T-helper 1 cell treated with Interleukin-12 subunit alpha and Interleukin-12 subunit beta and Interleukin-4 antibody, amounts not matched to agents 30 μg/mL and 1 μg/mL, for 36 hours (primary cell): ENCODE results near the gene RETREG3.
"Not testable (repeated sequence)": the region's sequence is repeated elsewhere in the genome, so short reads cannot be mapped to it uniquely, and the experiment has no call there.

Experiments used
- H3K27ac Mint-ChIP-seq: one replicate; pipeline ENCODE4 v1.8.0; 2021; ENCODE audit warnings: mild to moderate bottlenecking, mixed read lengths
- H3K27me3 Mint-ChIP-seq: one replicate; pipeline ENCODE4 v1.8.0; 2021; ENCODE audit warnings: low read depth, mixed read lengths
- H3K36me3 Mint-ChIP-seq: one replicate; pipeline ENCODE4 v1.8.0; 2021; ENCODE audit warnings: low read depth, mixed read lengths
- H3K4me1 Mint-ChIP-seq: one replicate; pipeline ENCODE4 v1.8.0; 2021; ENCODE audit warnings: low read depth, mixed read lengths
- H3K4me3 Mint-ChIP-seq: one replicate; pipeline ENCODE4 v1.8.0; 2021; ENCODE audit warnings: mild to moderate bottlenecking, moderate library complexity, mixed read lengths
- H3K9me3 Mint-ChIP-seq: one replicate; pipeline ENCODE4 v1.8.0; 2021; ENCODE audit warnings: mixed read lengths

Gene RETREG3

DNA sequence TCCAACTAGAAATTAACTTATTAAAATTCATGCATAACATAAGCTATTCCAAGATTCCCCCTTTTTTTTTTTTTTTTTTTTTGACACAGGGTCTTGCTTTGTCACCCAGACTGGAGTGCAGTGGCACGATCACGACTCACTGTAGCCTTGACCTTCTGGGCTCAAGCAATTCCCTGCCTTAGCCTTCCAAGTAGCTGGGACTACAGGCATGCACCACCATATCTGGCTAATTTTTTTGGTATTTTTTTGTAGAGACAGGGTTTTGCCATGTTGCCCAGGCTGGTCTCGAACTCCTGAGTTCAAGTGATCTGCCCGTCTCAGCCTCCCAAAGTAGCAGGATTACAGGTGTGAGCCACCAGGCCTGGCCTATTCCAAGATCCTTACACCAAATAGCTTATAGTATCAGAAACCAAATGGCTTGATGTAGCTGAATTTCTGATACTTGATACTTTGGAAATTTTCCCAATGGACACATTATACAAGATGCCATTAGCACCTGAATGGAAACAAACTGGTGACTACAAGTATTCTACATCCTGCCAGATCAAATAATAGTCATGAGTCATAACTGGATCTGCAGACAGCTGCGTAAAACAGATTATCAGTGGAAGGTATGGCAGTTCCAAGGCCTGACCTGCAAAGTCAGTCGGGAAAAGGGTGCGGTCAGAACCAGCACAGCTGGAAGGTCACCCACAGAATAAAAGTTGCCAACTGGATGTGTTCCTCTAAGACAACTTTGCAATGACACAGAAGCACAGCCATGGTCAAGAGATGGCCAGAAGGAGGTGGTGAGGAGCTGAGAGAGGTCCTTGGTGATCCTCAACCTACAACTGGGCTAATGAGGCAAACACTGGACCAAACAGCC, 14.8 kb upstream of the RETREG3 start:
- no peak overlapping the region for H3K27ac Mint-ChIP-seq
- H3K36me3 Mint-ChIP-seq: no peaks in the 10 kb centered on the region
- no peaks in the 10 kb centered on the region for H3K9me3 Mint-ChIP-seq
- no peak overlapping the region for H3K4me3 Mint-ChIP-seq
- H3K27me3 Mint-ChIP-seq: no peaks in the 10 kb centered on the region
- H3K4me1 Mint-ChIP-seq: peaks cover 3% of the 10 kb centered on the region

DNA sequence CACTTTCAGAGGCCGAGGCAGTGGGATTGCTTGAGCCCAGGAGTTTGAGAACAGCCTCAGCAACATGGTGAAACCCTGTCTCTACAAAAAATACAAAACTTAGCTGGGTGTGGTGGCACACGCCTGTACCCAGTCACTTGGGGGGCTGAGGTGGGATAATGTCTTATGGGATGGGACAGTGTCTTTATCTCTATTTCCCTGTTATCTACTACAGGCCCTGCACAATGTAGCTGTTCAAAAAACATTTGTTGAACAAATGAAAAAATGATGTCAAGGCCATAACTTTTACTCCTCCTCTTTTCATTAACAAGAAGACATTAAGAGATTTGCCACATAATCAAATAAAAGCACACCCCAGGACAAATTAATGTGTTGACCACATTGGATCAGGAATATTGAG, 14.1 kb upstream of the RETREG3 start:
- Mint-ChIP-seq H3K4me3 (no peak overlapping the region), H3K27me3 (no peaks in the 10 kb centered on the region), H3K36me3 (no peaks in the 10 kb centered on the region), H3K4me1 (peaks cover 9% of the 10 kb centered on the region), H3K9me3 (no peaks in the 10 kb centered on the region), H3K27ac (no peak overlapping the region)

DNA sequence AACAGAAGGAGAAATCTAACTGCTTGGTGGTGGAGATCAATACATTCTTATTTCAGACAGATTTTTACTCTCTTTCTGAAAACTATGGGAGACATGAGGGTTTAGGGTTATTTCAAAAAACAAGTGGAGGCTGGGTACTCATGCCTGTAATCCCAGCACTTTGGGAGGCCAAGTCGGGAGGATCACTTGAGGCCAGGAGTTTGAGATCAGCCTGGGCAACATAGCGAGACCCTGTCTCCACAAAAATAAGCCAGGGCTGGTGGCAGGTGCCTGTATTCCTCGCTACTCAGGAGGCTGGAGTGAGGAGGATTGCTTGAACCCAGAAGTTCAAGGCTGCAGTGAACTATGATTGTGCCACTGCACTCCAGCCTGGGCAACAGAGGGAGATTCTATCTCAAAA, 12.8 kb upstream of the RETREG3 start:
- H3K36me3 Mint-ChIP-seq, H3K27me3 Mint-ChIP-seq, H3K4me3 Mint-ChIP-seq, H3K27ac Mint-ChIP-seq, H3K9me3 Mint-ChIP-seq: not testable (repeated sequence)
- H3K4me1 Mint-ChIP-seq: peaks cover 13% of the 10 kb centered on the region

DNA sequence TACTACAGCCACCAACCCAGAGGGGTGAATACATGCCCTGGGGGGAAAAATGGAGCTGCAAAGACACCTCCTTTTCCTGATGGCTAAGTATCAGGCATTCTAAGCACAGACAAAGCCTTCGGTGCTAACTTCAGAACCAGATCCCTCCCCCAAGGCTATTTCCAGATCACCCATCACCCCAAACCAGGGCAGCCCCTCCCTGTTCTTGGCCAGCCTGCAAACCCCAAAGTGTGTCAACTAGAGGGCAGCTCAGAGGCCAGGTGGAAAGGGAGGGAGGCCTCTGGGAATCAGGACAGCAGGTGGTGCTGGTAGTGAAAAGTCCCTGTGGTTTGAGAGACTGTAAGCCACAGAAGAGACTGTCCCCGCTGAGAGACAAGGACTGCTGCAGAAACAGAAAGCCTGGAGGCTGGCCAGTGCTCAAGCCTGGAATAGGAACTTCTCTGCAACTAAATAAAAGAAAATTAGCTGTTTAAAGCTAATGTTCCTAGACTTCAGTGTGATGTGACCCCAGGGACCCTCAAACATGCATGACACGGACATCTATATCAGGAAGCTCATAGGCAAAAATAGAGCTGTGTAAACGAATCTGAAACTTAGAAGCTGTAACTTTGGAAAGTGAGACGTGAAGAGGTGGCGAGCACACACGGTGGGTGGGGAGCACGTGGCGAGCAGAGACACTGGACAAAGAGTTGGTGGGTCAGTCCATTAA, 9.4 kb upstream of the RETREG3 start:
- no peak overlapping the region for H3K4me3 Mint-ChIP-seq
- no peaks in the 10 kb centered on the region for H3K27me3 Mint-ChIP-seq
- H3K36me3 Mint-ChIP-seq: peaks cover 17% of the 10 kb centered on the region
- H3K27ac Mint-ChIP-seq: peak overlapping the region; percentile 6
- H3K4me1 Mint-ChIP-seq: peaks cover 13% of the 10 kb centered on the region
- no peaks in the 10 kb centered on the region for H3K9me3 Mint-ChIP-seq

DNA sequence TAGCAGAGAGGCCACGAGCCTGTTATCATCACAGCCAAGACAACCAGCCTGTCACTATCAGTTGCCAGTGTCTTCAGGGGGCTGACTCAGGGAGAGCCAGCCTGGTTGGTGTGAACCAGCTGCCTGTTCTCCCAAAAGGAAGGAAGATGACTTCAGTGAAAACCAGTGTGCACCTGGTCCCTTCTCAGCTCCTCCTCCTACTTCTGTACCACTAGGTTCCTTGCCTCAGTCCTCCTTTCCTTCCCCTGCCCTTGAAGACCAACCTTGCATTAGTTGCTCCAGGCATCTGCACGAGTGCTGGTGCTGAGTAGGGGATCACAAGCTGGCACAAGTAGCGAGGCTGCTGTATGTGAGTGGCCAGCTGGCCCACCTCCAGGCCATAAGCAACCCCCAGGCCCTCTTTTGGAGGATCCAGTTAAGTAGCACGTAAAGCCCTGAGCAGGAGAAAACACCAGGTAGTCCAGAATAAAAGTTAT, 8.8 kb upstream of the RETREG3 start:
- no peak overlapping the region for H3K4me3 Mint-ChIP-seq
- H3K9me3 Mint-ChIP-seq: no peaks in the 10 kb centered on the region
- H3K27me3 Mint-ChIP-seq: no peaks in the 10 kb centered on the region
- no peak overlapping the region for H3K27ac Mint-ChIP-seq
- peaks cover 18% of the 10 kb centered on the region for H3K36me3 Mint-ChIP-seq
- H3K4me1 Mint-ChIP-seq: peaks cover 13% of the 10 kb centered on the region

DNA sequence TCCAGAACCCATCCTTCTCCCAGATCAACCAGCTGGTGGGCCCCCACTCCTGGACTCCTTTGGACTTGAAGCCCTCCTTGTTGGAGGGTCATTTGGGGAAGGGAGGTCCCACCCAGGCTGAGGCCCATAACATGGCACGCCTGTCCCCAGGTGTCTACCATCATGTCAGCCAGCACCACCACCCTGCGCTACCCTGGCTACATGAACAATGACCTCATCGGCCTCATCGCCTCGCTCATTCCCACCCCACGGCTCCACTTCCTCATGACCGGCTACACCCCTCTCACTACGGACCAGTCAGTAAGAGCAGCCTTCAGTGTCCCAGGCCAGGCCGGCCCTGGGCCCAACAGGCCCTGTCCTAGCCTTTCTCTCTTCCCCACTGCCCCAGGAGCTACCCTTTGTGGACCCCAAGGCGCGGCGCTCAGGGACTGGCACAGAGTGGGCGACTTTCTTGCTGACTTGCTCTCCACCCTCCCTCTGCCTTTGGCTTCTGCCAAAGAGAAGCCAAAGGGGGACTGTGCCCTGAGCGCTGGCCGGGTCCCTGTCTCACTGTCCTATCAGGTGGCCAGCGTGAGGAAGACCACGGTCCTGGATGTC, 4.6 kb upstream of the RETREG3 start:
- H3K4me3 Mint-ChIP-seq: no peak overlapping the region
- no peaks in the 10 kb centered on the region for H3K9me3 Mint-ChIP-seq
- no peaks in the 10 kb centered on the region for H3K27me3 Mint-ChIP-seq
- peaks cover 24% of the 10 kb centered on the region for H3K36me3 Mint-ChIP-seq
- H3K4me1 Mint-ChIP-seq: peaks cover 12% of the 10 kb centered on the region
- H3K27ac Mint-ChIP-seq: no peak overlapping the region

DNA sequence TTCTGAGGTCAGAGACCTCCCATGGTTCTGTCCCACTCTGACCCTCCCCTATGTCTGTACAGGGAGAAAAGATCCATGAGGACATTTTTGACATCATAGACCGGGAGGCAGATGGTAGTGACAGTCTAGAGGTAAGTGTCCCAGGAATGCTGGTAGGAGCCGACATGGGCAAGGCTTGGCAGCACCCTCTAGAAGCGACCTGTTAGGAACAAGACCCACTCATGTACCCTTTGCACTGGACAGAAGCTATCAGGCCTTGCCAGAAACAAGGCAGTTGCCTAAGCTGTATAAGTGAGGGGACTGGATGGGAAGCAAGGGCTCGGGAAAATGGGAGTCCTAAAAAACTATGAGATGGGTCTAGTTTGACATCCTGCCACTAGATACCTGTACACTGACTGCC, 2.8 kb upstream of the RETREG3 start:
- Mint-ChIP-seq H3K4me3 (no peak overlapping the region), H3K27me3 (no peaks in the 10 kb centered on the region), H3K9me3 (no peaks in the 10 kb centered on the region), H3K27ac (no peak overlapping the region), H3K36me3 (peaks cover 28% of the 10 kb centered on the region), H3K4me1 (peaks cover 14% of the 10 kb centered on the region)

DNA sequence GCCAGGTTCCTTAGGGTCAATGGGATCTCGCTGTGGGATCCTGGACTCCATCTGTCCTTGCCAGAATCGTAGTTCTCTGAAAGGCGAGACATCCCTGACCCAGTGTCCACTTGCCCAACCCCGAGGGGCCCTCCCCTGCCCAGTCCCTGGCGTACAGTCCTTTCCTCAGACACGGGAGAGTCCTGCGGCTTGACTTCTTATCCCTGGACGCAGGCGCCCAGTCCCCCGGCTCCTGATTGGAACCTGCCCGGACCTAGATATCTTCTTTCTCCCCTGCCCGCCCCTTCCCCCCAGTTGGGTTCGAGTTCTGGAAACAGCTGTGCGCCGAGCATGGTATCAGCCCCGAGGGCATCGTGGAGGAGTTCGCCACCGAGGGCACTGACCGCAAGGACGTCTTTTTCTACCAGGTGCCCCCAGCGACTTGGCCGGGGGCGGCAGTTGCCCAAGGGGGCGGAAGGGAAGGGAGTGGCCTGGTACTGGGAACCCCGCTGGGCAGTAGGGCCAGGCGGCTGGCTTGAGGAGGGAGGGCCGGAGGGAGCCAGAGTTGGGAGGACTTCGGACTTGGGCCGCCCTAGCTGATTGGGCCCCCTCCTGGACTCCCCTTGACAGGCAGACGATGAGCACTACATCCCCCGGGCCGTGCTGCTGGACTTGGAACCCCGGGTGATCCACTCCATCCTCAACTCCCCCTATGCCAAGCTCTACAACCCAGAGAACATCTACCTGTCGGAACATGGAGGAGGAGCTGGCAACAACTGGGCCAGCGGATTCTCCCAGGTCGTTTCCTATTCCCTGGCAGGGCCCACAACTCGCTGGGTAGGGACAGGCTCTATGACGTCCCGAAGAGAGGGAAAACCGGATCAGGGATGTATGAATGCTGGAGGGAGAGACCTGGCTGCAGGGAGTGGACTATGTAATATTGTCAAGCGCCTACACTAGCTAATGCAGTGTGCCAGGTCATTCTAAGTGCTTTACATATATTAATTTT, 934 bp upstream of the RETREG3 start:
- Mint-ChIP-seq H3K36me3 (peaks cover 27% of the 10 kb centered on the region), H3K4me1 (peaks cover 24% of the 10 kb centered on the region), H3K4me3 (peak overlapping the region; percentile 99), H3K27ac (peak overlapping the region; percentile 90)
- H3K9me3 Mint-ChIP-seq, H3K27me3 Mint-ChIP-seq: not testable (repeated sequence)

DNA sequence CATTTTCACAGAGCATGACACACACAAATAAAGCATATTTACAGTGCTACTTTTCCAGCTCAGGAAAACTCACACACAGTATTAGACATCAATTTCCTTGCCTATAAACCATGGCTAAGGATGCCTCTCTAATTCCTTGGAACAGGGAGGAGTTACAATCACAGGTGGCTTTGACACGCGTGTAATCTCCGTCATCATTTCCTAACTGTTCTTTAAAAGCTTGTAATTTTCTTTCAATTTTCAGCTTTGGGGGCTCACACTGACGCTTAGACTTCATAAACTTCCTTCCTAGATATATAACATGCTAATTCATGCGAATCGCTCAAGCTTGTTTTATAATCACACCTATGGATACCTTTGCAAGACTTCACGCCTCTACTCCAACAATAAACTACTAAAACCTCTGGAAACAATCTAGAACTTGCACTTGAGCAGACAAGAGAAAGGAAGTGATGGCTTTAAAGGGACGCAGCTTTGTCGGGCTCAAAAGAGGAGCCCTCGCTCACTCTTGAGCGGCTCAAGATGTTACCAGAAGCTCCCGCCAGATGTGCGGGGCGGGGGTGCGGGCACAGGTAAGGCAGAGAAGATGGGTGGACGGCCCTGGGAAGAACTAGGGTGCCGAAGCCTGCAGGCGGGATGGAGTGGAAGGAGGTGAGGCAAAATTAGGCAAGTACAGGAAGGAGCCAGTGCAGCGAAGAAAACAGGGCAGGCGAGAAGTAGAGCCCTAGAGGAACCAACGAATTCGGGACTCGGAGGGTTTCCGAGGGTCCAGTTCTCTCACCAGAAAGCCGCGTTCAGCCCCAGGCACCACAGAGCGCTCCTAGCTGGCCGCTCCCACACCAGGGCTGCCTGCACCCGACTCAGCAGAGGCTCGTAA, 631 bp downstream of the RETREG3 start:
- peaks cover 21% of the 10 kb centered on the region for H3K36me3 Mint-ChIP-seq
- peaks cover 35% of the 10 kb centered on the region for H3K4me1 Mint-ChIP-seq

DNA sequence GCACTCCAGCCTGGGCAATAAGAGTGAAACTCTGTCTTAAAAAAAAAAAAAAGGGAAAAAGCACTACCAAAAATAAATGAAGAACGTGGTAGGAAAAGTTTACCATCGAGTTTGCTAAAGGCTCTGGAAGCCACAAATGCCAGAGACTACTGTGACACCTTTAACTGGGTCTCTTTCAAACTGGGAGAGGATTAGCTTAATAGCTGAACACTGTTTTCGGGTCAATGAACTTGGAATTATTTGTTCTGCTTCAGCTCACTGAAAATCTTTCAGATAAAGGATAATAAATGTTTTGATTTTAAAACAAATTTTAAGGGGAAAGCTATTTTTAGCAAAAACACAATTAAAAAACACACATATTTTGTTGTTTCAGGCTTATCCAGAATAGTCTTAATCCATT, 1.4 kb downstream of the RETREG3 start:
- Mint-ChIP-seq H3K4me3 (peak overlapping the region; percentile 99), H3K9me3 (no peaks in the 10 kb centered on the region), H3K36me3 (peaks cover 21% of the 10 kb centered on the region), H3K4me1 (peaks cover 37% of the 10 kb centered on the region), H3K27me3 (no peaks in the 10 kb centered on the region), H3K27ac (no peak overlapping the region)

More for the DNA sequence above, 631 bp downstream of the RETREG3 start:
- H3K9me3 Mint-ChIP-seq: no peaks in the 10 kb centered on the region
- H3K4me3 Mint-ChIP-seq: peak overlapping the region; percentile 99
- no peaks in the 10 kb centered on the region for H3K27me3 Mint-ChIP-seq
- peak overlapping the region; percentile 95 for H3K27ac Mint-ChIP-seq

DNA sequence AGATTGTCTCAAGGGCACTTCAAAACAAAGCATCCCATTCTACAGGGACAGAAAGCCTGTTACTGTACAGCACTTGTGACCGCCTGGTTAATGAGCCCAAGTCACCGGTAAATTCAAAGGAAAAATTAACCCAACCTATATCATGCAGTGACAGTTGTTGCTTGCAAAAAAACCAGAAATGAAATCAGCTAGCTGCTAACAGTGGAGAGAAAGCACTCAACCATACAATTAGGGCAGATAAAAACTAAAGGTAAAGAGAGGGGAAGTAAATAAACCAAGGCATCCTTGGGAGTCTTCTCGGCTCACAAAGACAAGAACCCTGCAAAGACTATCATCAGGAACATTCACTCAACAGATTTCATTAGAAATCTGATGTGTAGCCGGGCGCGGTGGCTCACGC, 5.9 kb downstream of the RETREG3 start:
- peaks cover 20% of the 10 kb centered on the region for H3K36me3 Mint-ChIP-seq
- no peak overlapping the region for H3K27ac Mint-ChIP-seq
- H3K4me1 Mint-ChIP-seq: peaks cover 35% of the 10 kb centered on the region
- H3K9me3 Mint-ChIP-seq: no peaks in the 10 kb centered on the region
- H3K27me3 Mint-ChIP-seq: no peaks in the 10 kb centered on the region
- no peak overlapping the region for H3K4me3 Mint-ChIP-seq

DNA sequence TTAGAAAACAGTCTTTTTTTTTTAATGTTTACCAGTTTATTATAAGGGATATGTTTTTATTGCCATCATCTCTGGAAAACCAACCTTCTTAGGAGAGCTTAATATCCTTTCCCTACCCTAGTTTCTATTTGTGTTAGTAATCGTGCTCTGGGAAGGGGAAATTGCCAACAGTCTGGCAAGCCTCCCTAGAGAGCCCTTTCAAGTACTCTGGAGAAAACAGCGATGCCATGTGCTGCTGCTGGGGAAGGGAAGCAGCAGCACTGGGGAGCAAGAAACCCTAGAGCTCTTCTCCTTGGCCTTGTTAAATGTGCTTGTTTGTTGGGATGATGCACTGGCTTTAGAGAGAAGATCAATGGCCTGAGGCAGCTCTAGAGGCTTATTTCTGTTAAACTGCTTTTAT, 10.3 kb downstream of the RETREG3 start:
- Mint-ChIP-seq H3K4me3 (no peak overlapping the region), H3K36me3 (peaks cover 15% of the 10 kb centered on the region), H3K27ac (no peak overlapping the region), H3K27me3 (no peaks in the 10 kb centered on the region), H3K9me3 (no peaks in the 10 kb centered on the region), H3K4me1 (peaks cover 10% of the 10 kb centered on the region)

DNA sequence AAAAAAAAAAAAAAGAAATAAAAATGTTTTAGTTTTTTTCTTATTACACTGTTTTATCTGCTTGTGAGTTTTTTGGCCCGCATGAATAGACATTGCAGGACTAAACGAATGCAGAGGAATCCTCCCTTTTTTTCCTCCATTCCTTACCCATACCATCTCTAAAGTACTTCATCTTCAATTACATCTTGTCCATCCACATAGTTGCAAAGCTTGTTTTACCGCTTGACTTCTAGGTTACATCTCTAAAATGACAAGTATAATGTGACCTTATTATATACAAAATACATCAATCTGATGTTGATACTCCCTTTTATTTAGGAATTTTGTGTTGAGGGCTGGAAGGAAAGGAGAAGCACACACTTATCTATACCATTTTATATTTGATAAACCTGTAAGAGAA, 12.8 kb downstream of the RETREG3 start:
- Mint-ChIP-seq H3K27ac (no peak overlapping the region), H3K4me1 (peaks cover 7% of the 10 kb centered on the region)

More for the DNA sequence above, 12.8 kb downstream of the RETREG3 start:
- Mint-ChIP-seq H3K4me3 (no peak overlapping the region), H3K9me3 (no peaks in the 10 kb centered on the region), H3K27me3 (no peaks in the 10 kb centered on the region), H3K36me3 (peaks cover 15% of the 10 kb centered on the region)
